ENCODE data around the gene NEO1.

DNA sequence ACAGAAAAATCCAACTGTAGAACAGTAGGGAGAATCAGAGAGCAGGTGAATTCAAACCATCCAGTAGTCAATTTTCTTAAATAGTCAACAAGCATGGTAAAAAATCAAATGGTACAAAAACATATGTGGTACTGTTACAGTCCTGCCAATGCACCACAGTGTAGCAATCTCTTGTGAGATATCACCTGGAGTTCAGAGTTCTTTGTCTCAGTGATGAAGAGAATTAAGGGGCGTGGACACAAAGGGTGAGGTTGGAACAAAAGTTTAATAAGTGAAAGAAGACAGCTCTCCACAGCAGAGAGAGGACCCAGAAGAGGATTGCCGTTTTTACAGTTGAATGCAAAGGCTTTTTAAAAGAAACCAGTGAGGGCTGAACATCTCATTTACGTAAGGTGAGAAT, 113.2 kb downstream of the NEO1 start:
- TF ChIP-seq, protein P1, sequence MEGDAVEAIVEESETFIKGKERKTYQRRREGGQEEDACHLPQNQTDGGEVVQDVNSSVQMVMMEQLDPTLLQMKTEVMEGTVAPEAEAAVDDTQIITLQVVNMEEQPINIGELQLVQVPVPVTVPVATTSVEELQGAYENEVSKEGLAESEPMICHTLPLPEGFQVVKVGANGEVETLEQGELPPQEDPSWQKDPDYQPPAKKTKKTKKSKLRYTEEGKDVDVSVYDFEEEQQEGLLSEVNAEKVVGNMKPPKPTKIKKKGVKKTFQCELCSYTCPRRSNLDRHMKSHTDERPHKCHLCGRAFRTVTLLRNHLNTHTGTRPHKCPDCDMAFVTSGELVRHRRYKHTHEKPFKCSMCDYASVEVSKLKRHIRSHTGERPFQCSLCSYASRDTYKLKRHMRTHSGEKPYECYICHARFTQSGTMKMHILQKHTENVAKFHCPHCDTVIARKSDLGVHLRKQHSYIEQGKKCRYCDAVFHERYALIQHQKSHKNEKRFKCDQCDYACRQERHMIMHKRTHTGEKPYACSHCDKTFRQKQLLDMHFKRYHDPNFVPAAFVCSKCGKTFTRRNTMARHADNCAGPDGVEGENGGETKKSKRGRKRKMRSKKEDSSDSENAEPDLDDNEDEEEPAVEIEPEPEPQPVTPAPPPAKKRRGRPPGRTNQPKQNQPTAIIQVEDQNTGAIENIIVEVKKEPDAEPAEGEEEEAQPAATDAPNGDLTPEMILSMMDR (IDR thresholded peaks at IDR 0.05): no peak
- TF ChIP-seq EP300 (IDR thresholded peaks at IDR 0.05) (no peak), POLR2A (IDR thresholded peaks at IDR 0.05) (no peak), POLR2AphosphoS5 (IDR thresholded peaks at IDR 0.05) (no peak)
